Activated CD8-positive, alpha-beta memory T cell treated with anti-CD3 and anti-CD28 coated beads for 1 hour (primary cell): ENCODE measurements around the gene S100A12.

ENCODE experiments used
- DNase-seq, 2 donors: peaks; one replicate each; pipeline ENCODE4 v3.0.0-alpha.2; 2020; ENCODE audit warnings: low read depth in 1 of 2; ENCODE audit errors: extremely low read depth in 1 of 2

The S100A12 gene

GRCh38 chr1:153337980-153338853, 37.2 kb downstream of the S100A12 start:
- no peak for DNase-seq

GRCh38 chr1:153336650-153337049, 38.8 kb downstream of the S100A12 start:
- no peak for DNase-seq

DNA sequence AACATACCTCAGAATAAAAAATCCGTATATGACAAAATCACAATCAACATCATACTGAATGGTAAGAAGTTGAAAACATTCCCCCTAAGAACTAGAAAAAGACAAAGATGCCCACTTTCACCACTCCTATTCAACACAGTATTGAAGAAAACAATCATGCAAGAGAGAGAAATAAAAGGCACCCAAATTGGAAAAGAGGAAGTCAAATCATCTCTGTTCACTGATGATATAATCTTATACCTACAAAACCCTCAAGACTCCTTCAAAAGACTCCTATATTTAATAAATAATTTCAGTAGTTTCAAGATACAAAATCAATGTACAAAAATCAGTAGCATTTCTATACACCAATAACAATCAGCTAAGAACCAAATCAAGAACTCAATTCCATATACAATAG, 41.5 kb downstream of the S100A12 start:
- DNase-seq, result no peak

- no peak for DNase-seq
Observed at GRCh38 chr1:153324912-153325311, 50.5 kb downstream of the S100A12 start.
